Loucy (cell line): ENCODE measurements around the gene POU2F3.

ENCODE experiments used
- H2AFZ ChIP-seq: fragments of 200-600 bp; sonication (generic); 2 replicates; pipeline ENCODE4 v1.6.0; 2016; ENCODE audit warnings: antibody characterized with exemption, mild to moderate bottlenecking, low read length, moderate library complexity
- H3F3A ChIP-seq: fragments of 200-600 bp; 2 replicates; pipeline ENCODE4 v1.6.0; 2016; ENCODE audit warnings: antibody characterized with exemption, low read depth, mild to moderate bottlenecking
- H3K27me3 ChIP-seq: fragments of 200-600 bp; sonication (generic); 2 replicates; pipeline ENCODE4 v1.6.1; 2014; ENCODE audit warnings: low read length, mild to moderate bottlenecking; ENCODE audit not compliant: insufficient read depth, poor library complexity, severe bottlenecking
- H3K36me3 ChIP-seq: fragments of 200-600 bp; sonication (generic); 2 replicates; pipeline ENCODE4 v1.6.1; 2016; ENCODE audit warnings: low read length; ENCODE audit not compliant: insufficient read depth
- H3K4me1 ChIP-seq: fragments of 200-600 bp; sonication (generic); 2 replicates; pipeline ENCODE4 v1.5.1; 2014; ENCODE audit warnings: low read length, mild to moderate bottlenecking; ENCODE audit not compliant: insufficient read depth, poor library complexity, severe bottlenecking
- H3K4me2 ChIP-seq: fragments of 200-600 bp; sonication (generic); 2 replicates; pipeline ENCODE4 v1.6.0; 2014; ENCODE audit warnings: antibody characterized with exemption, low read length, low read depth, mild to moderate bottlenecking; ENCODE audit not compliant: poor library complexity, severe bottlenecking
- H3K4me3 ChIP-seq: fragments of 200-600 bp; sonication (generic); 2 replicates; pipeline ENCODE4 v1.5.1; 2014; ENCODE audit warnings: low read length, mild to moderate bottlenecking, mixed read lengths; ENCODE audit not compliant: poor library complexity, severe bottlenecking
- H3K79me2 ChIP-seq: fragments of 200-600 bp; sonication (generic); 2 replicates; pipeline ENCODE4 v1.6.1; 2014; ENCODE audit warnings: low read length; ENCODE audit not compliant: insufficient read depth
- H3K9ac ChIP-seq: fragments of 200-600 bp; sonication (generic); 2 replicates; pipeline ENCODE4 v1.6.0; 2014; ENCODE audit warnings: mild to moderate bottlenecking, low read depth, low read length, moderate library complexity; ENCODE audit not compliant: poor library complexity, severe bottlenecking
- H3K9me2 ChIP-seq: fragments of 200-600 bp; sonication (generic); replicated peaks from 2 replicates; pipeline ENCODE4 v1.6.1; 2016; ENCODE audit warnings: low read depth, low read length, mixed read lengths
- H3K9me3 ChIP-seq: fragments of 200-600 bp; sonication (generic); 2 replicates; pipeline ENCODE4 v1.6.1; 2014; ENCODE audit warnings: mild to moderate bottlenecking, antibody characterized with exemption, low read length, low read depth; ENCODE audit not compliant: insufficient read depth
- H4K20me1 ChIP-seq: fragments of 200-600 bp; sonication (generic); 2 replicates; pipeline ENCODE4 v1.6.0; 2014; ENCODE audit warnings: antibody characterized with exemption, low read length, mild to moderate bottlenecking; ENCODE audit not compliant: insufficient read depth, poor library complexity, severe bottlenecking
- EZH2phosphoT487 ChIP-seq: fragments of 200-600 bp; IDR thresholded peaks from 2 replicates; pipeline ENCODE4 v1.6.1; 2018; ENCODE audit warnings: antibody characterized with exemption, mild to moderate bottlenecking, moderate library complexity, borderline replicate concordance
- TF ChIP-seq, protein P1 (sequence below): fragments of 200-600 bp; sonication (generic); conservative IDR thresholded peaks from 2 replicates; pipeline ENCODE4 v1.5.1; 2014; ENCODE audit warnings: mild to moderate bottlenecking, antibody characterized with exemption, low read length

The POU2F3 gene

DNA sequence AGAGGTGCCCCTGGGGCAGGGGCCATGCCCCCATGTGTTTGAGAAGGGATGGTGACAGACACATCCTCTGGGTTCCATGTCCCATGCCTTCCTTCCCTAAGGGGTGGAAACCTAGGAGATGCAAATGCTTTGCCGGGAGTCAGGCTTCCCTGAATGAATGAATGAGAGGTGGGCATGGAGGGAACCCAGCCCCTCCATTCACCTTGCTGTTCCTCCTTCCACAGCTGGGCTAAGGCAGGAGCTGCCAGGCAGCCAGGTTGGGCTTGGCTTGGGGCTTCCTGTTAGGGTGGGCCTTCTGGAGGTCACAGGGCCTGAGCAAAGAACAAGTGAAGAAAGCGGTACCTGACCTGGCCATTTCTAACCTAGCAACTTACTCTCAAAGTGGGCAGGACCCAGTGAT lies 926 bp downstream of the POU2F3 start:
- H3K27me3 ChIP-seq = no peaks in the 10 kb centered on the region
- H3F3A ChIP-seq = no peaks in the 10 kb centered on the region
- no peak overlapping the region for H3K4me2 ChIP-seq
- no peaks in the 10 kb centered on the region for H3K4me1 ChIP-seq
- no peak overlapping the region for H3K9ac ChIP-seq
- H3K4me3 ChIP-seq = no peak overlapping the region
- no peak for TF ChIP-seq EZH2phosphoT487
- TF ChIP-seq, protein P1, sequence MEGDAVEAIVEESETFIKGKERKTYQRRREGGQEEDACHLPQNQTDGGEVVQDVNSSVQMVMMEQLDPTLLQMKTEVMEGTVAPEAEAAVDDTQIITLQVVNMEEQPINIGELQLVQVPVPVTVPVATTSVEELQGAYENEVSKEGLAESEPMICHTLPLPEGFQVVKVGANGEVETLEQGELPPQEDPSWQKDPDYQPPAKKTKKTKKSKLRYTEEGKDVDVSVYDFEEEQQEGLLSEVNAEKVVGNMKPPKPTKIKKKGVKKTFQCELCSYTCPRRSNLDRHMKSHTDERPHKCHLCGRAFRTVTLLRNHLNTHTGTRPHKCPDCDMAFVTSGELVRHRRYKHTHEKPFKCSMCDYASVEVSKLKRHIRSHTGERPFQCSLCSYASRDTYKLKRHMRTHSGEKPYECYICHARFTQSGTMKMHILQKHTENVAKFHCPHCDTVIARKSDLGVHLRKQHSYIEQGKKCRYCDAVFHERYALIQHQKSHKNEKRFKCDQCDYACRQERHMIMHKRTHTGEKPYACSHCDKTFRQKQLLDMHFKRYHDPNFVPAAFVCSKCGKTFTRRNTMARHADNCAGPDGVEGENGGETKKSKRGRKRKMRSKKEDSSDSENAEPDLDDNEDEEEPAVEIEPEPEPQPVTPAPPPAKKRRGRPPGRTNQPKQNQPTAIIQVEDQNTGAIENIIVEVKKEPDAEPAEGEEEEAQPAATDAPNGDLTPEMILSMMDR = no peak
- H3K36me3 ChIP-seq = no peaks in the 10 kb centered on the region
- no peaks in the 10 kb centered on the region for H4K20me1 ChIP-seq
- H3K79me2 ChIP-seq = no peaks in the 10 kb centered on the region
- no peaks in the 10 kb centered on the region for H3K9me2 ChIP-seq
- H3K9me3 ChIP-seq = no peaks in the 10 kb centered on the region
- H2AFZ ChIP-seq = no peak overlapping the region

DNA sequence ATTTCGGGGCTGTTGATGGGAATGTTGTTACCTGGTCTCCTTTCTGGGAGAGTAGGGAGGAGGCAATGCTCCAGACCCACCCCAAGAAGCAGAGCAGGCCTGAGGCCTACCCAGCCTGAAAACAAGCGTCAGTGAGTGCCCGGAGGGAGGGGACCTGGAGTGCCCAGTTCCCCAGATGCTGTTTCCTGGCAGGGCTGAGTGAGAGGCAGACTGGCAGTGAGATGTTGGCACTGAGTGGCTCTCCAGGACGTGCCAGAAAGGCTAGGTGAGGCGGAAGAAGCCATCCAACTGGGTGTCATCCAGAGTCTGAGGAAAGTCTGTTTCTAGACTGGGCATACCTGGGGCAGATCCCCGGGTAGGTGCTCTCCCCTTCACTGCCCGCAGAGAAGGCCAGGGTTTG lies 1.3 kb downstream of the POU2F3 start:
- Histone ChIP-seq H3K9me3 (no peaks in the 10 kb centered on the region), H4K20me1 (no peaks in the 10 kb centered on the region), H3K27me3 (no peaks in the 10 kb centered on the region), H3K4me2 (no peak overlapping the region), H3K9ac (no peak overlapping the region), H2AFZ (no peak overlapping the region), H3K36me3 (no peaks in the 10 kb centered on the region), H3K79me2 (no peaks in the 10 kb centered on the region), H3F3A (no peaks in the 10 kb centered on the region), H3K4me1 (no peaks in the 10 kb centered on the region), H3K9me2 (no peaks in the 10 kb centered on the region), H3K4me3 (no peak overlapping the region)
- no peak for TF ChIP-seq EZH2phosphoT487
- TF ChIP-seq, protein P1 = no peak

GRCh38 chr11:120243221-120243620 lies 3.3 kb downstream of the POU2F3 start:
- no peak overlapping the region for H2AFZ ChIP-seq
- no peak for TF ChIP-seq EZH2phosphoT487
- TF ChIP-seq, protein P1 = no peak
- H3K9ac ChIP-seq = no peak overlapping the region
- H3F3A ChIP-seq = no peaks in the 10 kb centered on the region
- H3K9me2 ChIP-seq = no peaks in the 10 kb centered on the region
- peaks cover 6% of the 10 kb centered on the region for H3K27me3 ChIP-seq
- no peak overlapping the region for H3K4me2 ChIP-seq
- H3K79me2 ChIP-seq = no peaks in the 10 kb centered on the region
- peaks cover 2% of the 10 kb centered on the region for H3K4me1 ChIP-seq
- H3K36me3 ChIP-seq = no peaks in the 10 kb centered on the region
- no peaks in the 10 kb centered on the region for H4K20me1 ChIP-seq
- H3K9me3 ChIP-seq = no peaks in the 10 kb centered on the region
- no peak overlapping the region for H3K4me3 ChIP-seq
